ENCODE results near the gene ZNF343. TPM values are rescaled to one million over a fixed set of nuclear protein-coding genes. Genes with fewer than 3 reads are reported as not detected.
A peak's percentile ranks its signal among the peaks of the same experiment; 100 is the strongest.

The ZNF343 gene
- total and polyA plus RNA-seq, 10 of the 15 experiments (the other 5 are each of a cell fraction or from before 2014, with no cell fraction given): 1.3 to 11.1 (median 9.0) TPM

GRCh38 chr20:2469991-2470422 lies 38.7 kb downstream of the ZNF343 start (continued):
- TF ChIP-seq ATF7 (IDR thresholded peaks at IDR 0.05; ENCODE audit: low read depth) (no peak), YY1 (IDR thresholded peaks at IDR 0.05; ENCODE audit: low read depth, low read length) (peak; percentile 70; the same call in 1 of the 2 replicates), SP1 (IDR thresholded peaks at IDR 0.05; ENCODE audit: low read depth, low read length) (no peak), CREB1 (IDR thresholded peaks at IDR 0.05; ENCODE audit: low read depth) (0 out of 2 replicates have a peak, but pooled peaks have one; percentile 27)

- H4K20me1 ChIP-seq (ENCODE audit: control insufficient read depth, insufficient read depth): peaks cover 15% of the 10 kb centered on the region; the same call in 1 of the 2 replicates
- ATAC-seq (no peak), DNase-seq (ENCODE audit: low read depth, low spot score) (no peak), FAIRE-seq (no peak)
- peak overlapping the region; percentile 94 for H3K4me2 ChIP-seq (ENCODE audit: control insufficient read depth, insufficient read depth)
- CTCF ChIA-PET: interaction anchor here (0.6 to 7.2 kb wide), 7 partner anchors 13 to 516 kb away, joined by 3 to 49 read pairs (median 5); no protein-coding TSS in a partner anchor
- no peak overlapping the region for H2AFZ ChIP-seq (ENCODE audit: control insufficient read depth, low read depth, low read length)
- TF ChIP-seq POLR2AphosphoS5 (IDR thresholded peaks at IDR 0.05; ENCODE audit: low read length) (peak; percentile 48; the same call in 1 of the 2 replicates), IRF3 (IDR thresholded peaks at IDR 0.05) (no peak), WRNIP1 (IDR thresholded peaks at IDR 0.05; ENCODE audit: borderline replicate concordance, low read depth, low read length) (0 out of 2 replicates have a peak, but pooled peaks have one; percentile 71)
- H3K79me2 ChIP-seq (ENCODE audit: control insufficient read depth, insufficient read depth, low read length): peaks cover 56% of the 10 kb centered on the region
- intact Hi-C loops (cut with micrococcal nuclease; ENCODE audit: unreplicated experiment): no loop called here
- H3K4me1 ChIP-seq (ENCODE audit: control insufficient read depth, insufficient read depth, low read length): no peaks in the 10 kb centered on the region
- peak overlapping the region; percentile 99 for H3K9ac ChIP-seq (ENCODE audit: control insufficient read depth, insufficient read depth, low read length)
- SMC1A ChIA-PET (ENCODE audit: uncharacterized antibody, unreplicated experiment): interaction anchor here (1.1 to 2.9 kb wide), 4 partner anchors 16 to 261 kb away, joined by 3 to 10 read pairs (median 7); partner anchors contain the start of gene ZNF343
- H3K27ac ChIP-seq (ENCODE audit: control insufficient read depth, insufficient read depth): peak overlapping the region; percentile 27
- 11% methylated on average over 11 of the region's 11 CpGs for WGBS (ENCODE audit: insufficient coverage, insufficient replicate concordance, low lambda C conversion rate, missing lambda C conversion rate)
- H3K27me3 ChIP-seq (replicated peaks in 1 of 2; ENCODE audit: control insufficient read depth in 2 of 2, insufficient read depth in 2 of 2, low read length in 1 of 2): no peaks in the 10 kb centered on the region
- H3K9me3 ChIP-seq (replicated peaks; ENCODE audit: control insufficient read depth, insufficient read depth, low read length): no peaks in the 10 kb centered on the region
- POLR2A ChIA-PET: interaction anchor here (0.6 to 3.0 kb wide), 4 partner anchors 17 to 220 kb away, joined by 3 to 26 read pairs (median 8); partner anchors contain the start of genes NOP56 and ZNF343
- H3K4me3 ChIP-seq: peak overlapping the region; percentile 91
- H3K36me3 ChIP-seq (ENCODE audit: control insufficient read depth in 2 of 2, insufficient read depth in 2 of 2, low read length in 1 of 2): peaks cover 9 to 47% of the 10 kb centered on the region in 2 experiments
- RAD21 ChIA-PET (ENCODE audit: unreplicated experiment): no interaction called here
- in situ Hi-C loops (cut with MboI): no loop called here
- BruUV-seq (replicated peaks): no TSS peak
Observed at GRCh38 chr20:2468581-2469407, 39.9 kb downstream of the ZNF343 start.
